COLO668 (cell line): Measurements from ENCODE around the gene CPNE2.
A peak's percentile ranks its signal among the peaks of the same experiment; 100 is the strongest.
"Not testable (repeated sequence)": the region's sequence is repeated elsewhere in the genome, so short reads cannot be mapped to it uniquely, and the experiment has no call there.

ENCODE experiments used
- DNase-seq: peaks from one replicate; lab custom pipeline; 2025; ENCODE audit not compliant: unreplicated experiment; lab: John Stamatoyannopoulos, UW

Gene CPNE2

DNA sequence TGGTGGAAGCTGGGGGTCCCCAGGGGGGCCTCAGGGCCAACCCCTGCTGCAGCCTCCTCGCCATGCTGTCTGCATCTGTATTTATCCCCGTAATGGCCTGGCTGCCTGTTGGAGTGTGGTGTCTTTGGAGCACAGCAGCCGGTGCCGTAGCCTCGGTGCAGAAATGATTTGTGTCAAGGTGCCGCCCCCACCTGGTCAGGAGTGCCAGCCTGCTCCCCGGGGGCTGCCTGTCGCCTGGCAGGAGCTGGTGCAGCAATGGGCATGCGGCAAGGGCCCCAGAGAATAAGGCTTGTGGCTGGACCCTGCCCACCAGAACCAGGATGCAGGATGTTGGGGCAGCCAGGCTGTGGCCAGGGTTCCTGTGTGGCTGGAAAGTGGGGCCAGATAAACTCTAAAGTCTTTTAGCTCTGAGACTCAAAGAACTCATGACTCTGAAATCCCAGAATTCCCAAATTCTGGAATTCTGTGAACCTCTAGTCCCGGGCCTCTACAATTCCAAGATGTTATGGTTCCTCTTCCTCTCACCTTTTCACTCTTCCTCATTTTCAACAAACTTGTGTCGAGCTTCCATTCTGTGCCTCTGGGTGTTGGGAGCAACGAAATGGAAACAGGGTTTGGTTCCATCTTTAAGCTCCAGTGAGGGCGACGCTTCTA is 5.9 kb downstream of the CPNE2 start:
- no peak for DNase-seq

DNA sequence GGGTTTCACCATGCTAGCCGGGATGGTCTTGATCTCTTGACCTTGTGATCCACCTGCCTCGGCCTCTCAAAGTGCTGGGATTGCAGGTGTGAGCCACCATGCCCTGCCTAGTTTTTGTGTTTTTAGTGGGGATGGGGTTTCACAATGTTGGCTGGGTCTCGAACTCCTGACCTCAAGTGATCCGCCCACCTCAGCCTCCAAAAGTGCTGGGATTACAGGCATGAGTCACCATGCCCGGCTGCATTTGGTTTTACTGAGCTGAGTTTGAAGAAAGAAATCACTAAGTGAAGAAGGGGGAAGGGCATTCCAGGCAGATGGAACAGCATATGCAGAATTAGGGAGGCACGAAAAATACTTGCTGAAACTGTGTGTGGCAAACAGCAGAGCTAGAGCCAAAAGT is 7.6 kb downstream of the CPNE2 start:
- DNase-seq, result not testable (repeated sequence)

DNA sequence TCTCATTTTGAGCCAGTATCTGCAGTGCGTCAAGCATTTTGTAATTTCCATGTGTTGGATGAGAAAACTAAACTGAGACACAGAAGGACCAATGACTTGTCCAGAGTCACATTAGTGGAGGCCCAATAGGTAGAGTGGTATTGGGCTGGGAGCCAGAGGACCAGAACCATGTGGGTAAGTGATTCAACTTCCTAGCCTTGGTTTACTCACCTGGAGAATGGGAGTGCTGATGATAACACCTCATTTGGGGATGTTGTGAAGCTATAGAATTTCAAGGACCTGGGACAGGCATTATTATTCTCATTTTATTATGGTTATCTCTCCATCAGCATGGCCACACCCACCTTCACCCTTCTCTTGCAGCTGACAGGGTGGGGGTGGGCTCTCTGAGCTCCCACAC is 8.1 kb downstream of the CPNE2 start:
- no peak for DNase-seq

DNA sequence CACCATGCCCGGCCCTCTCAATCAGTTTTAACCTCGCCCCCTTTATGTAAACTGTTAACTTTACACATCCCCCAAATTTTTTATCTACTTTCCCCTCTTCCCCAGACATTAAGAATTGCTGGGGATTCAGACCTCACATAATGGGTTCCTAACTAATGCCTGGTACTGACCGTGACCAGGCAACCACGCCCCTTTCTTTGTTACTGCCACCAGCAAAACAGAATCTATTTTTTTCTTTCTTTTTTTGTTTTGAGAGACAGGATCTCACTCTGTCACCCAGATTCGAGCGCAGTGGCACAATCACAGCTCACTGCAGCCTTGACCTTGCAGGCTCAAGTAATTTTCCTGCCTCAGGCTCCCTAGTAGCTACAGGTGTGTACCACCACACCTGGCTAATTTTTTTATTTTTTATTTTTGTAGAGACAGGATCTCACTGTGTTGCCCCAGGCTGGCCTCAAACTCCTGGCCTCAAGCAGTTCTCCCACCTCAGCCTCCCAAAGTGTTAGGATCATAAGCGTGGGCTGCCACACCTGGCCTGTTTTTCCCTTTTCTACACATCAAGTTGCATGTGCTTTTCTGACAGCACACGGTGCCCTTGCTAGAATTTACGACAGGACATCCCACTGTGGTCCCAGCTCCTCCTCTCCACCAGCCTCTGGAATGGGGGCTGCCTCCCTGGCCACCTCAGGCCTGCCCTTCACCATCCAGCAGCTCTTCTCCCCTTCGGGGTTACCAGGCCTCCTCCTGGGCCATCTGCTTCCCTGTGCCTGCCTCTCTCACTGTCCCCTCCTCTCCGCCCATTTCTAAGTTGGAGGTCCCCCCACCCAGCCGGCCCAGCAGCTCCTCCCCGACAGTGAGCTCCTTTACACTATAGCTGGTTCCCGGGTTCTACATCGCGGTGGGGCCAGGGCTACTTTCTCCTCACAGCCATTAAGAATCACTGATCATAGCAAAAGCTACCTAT is 10.8 kb downstream of the CPNE2 start:
- DNase-seq, result no peak

DNA sequence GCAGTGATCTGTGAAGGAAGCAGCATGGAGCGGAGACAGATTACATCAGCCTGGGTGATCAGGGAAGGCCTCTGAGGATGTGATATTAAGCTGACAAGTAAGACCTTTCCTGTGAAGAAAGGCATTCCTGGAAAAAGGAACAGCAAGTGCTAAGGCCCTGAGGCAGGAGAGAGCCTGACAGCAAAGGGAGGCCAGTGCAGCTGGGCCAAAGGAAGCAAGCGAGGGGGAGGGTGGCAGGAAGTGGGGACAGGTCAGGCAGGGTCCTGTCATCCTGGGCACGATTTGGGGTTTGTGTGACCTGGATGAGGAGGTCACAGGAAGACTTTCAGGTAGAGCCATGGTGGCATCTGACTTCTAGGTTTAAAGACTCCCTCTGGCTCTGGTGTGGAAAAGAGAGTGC is 12.3 kb downstream of the CPNE2 start:
- no peak for DNase-seq

DNA sequence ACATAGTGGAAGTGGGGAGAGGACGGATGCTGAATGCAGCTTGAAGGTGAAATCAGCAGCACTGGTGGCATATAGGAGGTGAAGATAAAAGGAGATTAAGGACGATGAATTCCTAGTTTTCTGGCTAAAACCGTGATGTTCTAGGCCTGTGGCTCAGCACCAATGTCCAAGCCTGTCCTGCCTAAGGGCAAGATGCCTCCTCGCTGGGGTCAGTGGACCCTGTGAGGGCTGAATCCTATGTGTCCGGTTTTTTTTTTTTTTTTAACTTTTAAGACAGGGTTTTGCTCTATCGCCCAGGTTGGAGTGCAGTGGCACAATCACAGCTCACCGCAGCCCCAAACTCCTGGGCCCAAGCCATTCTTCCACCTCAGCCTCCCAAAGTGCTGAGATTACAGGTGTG is 12.8 kb downstream of the CPNE2 start:
- DNase-seq, result no peak

DNA sequence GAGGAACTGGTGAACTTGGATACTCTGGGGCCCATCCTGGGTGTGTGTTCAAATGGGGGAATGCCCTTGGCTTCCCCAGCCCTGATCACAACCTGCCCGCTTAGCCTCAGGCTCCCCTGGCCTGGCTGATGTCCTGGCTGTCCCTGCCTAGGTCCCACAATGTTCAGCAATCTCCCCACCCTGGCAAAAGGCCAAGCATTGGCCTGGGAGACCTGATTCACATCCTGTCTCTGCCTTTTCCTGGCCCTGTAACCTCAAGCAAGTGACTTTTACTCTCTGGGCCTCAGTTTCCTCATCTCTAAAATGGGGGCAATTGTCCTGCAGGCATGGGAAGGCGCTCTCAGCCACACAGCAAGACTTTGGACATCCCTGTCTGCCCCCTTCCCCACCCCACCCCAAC is 14.4 kb downstream of the CPNE2 start:
- peak; percentile 9 for DNase-seq

DNA sequence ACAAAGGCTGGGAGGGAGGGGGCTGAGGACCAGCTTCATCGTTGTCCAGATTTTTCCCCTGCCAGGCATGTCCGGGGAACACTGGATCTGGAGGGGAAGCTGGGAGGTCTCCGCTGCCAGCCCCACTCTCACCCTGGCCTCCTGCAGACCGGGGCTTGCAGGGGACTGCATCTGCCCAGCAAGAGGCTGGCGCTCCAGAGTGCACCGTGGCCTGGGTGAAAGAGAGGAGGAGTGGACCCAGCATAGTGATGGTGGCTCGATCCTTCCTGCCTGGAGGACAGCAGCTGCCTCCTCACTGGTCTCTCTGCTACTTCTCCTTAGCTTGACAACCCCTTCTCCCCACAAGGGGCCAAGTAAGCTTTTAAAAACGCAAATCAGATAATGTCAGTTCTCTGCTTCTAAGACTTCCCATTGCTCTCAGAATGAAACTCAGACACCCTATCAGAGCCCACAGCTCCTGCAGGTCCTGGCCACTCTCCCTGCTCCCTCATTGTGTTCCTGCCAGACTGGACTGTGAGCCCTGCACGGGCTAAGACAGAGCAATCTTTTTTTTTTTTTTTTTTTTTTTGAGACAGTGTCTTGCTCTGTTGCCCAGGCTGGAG is 15.0 kb downstream of the CPNE2 start:
- no peak for DNase-seq

DNA sequence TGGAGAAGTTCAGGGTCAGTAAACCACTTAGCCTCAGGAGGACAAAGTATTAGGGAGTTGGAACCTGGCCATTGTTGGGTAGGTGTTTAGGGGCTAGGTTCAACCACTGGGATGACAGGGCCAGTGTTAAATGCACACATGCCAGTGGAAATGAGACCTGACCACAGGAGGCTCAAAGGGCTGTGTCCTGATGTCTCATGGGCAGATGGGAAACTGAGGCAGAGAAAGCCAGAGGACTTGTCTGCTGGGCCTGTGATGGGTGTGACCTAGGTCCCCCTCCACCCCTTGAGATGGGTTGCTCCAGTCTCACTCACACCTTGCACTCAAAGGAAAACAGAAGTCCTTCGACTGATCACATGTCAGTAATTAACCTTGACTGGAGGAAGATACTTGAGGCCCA is 16.0 kb downstream of the CPNE2 start:
- DNase-seq, result no peak

DNA sequence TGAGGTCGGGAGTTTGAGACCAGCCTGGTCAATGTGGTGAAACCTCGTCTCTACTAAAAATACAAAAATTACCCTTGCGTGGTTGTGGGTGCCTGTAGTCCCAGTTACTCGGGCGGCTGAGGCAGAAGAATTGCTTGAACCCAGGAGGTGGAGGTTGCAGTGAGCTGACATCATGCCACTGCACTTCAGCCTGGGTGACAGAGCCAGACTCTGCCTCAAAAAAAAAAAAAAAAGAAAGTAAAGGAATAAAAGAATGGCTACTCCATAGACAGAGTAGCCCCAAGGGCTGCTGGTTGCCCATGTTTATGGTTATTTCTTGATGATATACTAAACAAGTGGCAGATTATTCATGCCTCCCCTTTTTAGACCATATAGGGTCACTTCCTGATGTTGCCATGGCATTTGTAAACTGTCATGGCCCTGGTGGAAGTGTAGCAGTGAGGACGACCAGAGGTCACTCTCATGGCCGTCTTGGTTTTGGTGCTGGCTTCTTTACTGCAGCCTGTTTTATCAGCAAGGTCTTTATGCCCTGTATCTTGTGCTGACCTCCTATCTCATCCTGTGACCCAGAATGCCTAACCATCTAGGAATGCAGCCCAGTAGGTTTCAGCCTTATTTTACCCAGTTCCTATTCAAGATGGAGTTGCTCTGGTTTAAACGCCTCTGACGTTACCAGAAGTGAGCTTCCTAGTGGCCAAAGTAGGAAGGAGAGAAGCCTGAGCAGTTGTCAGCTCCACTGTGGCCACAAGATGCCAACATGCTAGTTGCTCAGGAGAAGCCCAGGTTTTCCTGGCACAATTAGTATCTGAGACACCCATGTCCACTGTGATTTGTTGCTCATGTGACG is 17.1 kb downstream of the CPNE2 start:
- DNase-seq, result not testable (repeated sequence)

DNA sequence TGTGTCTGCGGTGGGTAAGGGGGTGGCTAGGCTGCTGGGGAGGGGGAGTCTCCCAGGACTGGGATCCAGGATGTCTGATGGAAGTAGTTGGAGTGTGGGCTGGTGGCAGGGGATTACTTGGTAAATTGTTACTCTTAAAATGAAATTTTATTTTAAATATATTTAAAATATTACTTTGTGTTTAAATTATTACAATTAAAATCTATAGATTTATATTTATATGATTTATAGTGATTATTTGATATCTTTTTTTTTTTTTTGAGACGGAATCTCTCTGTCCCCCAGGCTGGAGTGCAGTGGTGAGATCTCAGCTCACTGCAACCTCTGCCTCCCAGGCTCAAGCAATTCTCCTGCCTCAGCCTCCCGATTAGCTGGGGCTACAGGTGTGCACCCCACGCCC is 18.6 kb downstream of the CPNE2 start:
- DNase-seq, result no peak

DNA sequence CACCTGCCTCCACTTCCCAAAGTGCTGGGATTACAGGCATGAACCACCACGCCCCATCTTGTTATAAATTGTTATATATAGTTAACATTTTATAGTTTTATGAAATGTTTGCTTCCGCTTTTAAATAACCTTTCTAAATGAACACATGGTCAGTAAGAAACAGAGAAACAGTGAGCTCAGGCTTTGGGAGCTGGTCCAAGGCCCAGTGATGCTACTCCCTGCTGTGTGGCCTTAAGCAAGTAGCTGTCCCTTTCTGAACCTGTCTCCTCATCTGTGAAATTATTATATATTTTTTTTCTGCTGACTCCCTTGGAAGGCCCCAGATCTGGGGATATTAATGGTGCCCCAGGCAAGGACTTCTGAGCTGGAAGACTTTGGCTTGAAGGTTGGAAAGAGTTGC is 19.0 kb downstream of the CPNE2 start:
- DNase-seq, result no peak

DNA sequence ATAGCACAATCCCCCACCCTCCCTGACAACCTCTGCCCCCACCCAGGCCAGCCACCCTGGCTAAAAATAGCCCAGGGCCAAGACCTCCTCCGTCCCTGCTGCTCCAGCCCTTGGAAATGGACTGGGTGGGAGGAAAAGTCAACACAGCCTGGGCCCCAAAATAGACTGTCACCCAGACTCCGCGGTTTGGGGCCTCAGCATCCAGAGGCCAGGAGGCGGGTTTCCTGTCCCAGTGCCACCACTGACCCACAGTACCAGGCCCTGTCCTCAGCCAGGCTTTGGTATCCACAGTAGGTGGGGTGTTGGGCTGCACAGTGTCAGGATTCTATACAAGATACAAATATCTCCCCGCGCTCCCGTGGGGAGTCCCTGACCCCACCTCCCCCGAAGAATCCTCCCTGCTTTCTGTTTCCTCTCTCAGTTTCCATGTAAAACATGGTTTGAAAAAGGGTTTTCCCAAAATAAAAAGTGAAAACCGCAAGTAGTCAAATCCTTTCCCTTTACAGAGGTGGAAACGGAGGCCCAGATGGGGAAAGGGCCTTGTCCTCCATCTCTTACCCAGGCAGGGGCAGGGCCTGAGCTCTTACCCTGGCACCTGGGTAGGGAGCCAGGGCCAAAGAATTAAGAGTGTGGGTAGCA is 20.1 kb downstream of the CPNE2 start:
- no peak for DNase-seq

DNA sequence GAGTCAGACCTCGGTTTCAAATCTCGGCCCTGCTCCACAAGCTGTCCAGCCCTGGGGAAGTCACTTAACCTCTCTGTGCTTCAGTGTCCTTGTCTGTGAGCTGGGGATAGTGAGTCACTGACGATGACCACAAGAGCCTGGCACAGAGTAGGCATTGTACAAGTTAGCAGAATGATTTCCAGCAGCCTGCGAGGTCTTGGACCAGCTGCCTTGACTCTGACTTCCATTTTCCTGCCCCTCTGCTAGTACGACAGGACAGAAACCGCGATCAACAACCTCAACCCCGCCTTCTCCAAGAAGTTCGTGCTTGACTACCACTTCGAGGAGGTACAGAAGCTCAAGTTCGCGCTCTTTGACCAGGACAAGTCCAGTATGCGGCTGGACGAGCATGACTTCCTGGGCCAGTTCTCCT is 20.7 kb downstream of the CPNE2 start:
- DNase-seq, result no peak

DNA sequence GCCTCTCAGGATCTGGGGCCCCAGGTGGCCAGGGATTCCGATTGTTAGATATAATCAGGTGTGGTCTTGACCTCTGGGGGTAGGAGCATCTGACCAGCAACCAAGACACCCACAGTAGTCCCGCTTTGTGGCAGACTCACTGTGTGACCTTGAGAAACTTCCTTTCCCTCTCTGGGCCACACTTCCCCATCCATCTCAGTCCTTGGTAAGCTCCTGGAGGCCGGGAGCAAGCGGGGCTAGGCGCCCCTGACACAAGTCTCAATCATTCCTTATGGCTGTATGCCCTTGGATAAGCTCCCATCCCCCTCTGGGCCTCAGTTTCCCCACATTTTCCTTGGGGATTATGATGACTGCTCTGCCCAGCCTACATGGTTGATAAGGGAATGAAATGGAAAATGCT is 21.3 kb downstream of the CPNE2 start:
- no peak for DNase-seq

DNA sequence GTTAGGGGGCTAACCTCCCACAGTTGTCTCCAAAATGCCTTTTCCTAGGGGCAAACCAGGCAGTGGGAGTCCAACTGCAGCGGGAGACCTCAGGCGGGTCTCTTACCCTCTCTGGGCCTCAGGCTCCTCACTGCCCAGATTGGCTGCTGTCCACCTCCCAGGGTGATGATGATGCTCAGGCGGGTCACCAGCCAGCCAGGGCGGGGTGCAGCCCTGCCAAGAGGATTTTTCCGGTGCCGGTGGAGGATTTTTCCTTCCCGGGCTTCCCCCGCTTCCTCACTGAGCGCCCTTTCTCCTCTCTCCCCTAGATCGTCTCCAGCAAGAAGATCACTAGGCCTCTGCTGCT is 22.8 kb downstream of the CPNE2 start:
- DNase-seq, result no peak

DNA sequence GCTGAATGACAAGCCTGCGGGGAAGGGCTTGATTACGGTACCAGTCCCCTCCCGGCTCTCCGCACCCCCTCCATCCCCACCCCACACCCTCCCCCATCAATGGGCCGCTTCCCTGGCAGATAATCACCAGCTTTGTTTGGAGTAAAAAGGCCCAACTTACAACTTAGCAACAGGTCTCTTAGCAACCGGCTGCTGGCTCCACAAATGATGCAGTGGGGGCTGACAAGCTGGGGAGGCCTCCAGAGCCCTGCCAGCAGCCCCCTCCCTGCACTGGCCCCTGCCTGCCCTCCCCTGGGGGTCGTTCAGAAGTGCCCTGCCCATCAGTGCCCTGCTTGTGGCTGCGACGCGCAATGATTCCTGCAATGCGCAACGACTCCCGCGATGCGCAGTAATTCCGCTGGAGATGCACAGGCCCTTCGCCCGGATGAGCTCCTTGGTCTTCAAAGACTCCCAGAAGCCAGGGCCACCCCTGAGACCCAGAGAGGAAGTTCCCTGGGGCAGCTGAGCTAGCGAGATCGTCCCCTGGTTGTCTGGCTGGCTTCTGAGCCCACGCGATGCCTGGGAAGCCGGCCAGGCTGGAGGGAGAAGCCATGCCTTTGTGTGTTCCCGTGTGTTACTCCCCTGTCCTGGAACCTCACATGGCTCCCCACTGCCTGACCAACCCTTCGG is 23.3 kb downstream of the CPNE2 start:
- no peak for DNase-seq

DNA sequence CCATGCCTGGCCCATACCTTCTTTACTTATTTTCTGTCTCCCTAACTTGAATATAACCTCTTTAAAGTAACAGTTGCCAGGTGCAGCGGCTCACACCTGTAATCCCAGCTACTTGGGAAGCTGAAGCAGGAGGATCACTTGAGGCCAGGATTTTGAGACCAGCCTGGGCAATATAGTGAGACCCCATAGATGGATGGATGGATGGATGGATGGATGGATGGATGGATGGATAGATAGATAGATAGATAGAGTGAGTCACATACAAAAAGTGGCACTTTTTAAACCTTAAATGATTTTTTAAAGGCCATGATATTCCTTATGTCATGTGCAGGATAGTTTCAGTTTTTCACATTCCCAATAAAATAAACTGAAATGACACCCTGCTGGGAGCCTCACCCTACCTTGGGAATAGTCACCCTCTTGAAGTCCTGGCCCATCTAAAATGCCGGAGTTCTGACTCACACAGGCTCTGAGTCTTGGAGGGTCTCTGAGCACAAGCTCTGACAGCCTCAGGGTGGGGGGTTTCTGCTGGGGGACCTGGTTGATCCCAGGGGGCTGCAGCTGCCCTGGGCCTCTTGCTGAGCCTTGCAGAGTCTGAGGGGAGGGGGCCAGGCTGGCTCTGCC is 26.2 kb downstream of the CPNE2 start:
- DNase-seq, result no peak

DNA sequence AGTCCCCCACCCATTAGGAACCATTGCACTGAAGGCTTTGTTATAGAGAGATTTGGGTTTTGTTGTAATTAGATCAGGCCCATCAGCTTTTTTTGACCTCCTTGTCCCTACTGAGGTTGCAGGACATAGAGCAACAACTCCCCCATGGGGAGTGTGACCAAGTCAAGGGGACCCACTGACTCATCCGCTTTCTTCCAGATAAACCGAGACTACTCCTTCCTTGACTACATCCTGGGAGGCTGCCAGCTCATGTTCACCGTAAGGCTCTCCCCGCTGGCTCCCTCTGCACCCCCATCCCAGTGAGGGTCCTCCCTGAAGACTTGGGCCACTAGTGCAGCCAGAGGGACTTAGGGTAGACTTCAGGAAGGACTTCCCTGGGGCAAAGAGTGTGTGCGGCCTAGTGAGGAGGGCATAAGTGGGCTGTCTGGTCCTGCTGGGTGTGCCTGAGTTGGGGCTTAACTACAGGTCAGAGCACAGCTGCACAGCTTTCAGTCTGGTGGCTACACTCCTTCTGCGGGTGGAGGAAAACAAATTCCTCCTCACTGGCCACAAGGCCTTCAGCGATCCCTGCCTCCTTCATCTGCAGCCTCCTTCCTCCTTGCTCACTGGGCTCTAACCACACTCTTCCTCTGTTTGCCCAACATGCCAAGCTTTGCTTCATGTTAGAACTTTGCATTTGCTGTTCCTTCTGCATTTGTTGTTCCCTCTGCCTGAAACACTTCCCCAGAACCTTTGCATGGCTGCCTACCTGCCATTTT is 31.0 kb downstream of the CPNE2 start:
- DNase-seq, result no peak
